ENCODE data around the gene QRFP.

Gene QRFP

DNA sequence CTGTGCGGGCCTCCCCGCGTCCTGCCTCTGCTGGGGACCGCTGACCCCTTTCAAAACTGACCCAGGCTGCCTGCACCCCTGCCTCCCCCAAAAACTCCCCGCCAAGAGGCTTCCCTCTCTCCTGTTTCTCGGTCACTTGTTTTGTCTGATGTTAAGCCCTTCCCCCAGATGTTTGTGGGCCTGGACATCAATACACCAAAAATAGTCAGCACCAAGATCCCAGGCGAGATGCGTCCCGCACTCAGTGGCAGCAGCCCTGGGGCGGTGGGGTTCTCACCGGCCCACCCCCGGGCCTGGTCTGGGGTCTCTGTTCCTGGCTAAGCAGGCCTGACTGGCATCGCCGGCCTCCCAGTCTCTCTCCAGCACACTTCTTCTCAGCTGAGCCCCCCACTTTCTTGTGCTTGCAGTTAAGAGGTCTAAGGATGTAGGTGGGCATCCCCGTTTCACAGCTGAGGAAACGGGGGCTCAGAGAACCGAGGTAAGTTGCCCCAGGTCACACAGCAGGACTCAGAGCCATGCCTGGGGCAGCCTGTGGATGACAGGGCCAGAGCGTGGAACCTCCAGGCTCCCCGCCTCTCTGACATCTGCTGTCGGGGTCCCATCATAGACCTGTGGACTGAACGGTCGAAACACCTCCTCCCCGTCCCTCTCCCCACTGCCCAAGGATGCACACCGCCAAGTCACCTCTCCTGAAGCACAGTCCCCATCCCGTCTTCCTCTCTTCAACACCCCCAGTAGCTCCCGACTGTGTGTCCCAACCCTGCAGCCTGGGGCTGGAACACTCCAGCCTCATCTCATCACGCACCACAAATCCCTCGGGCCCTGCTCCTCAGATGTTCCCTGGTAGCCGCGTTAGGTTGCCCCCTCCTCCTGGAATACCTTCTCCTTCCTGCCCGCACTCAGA, 25.6 kb upstream of the QRFP start:
- Histone ChIP-seq H3K36me3 (ENCODE audit: control insufficient read depth, insufficient read depth, low read length) (no peaks in the 10 kb centered on the region), H3K4me3 (replicated peaks; ENCODE audit: low read depth, low read length) (no peak overlapping the region), H3K27me3 (replicated peaks; ENCODE audit: control insufficient read depth, insufficient read depth, low read length) (no peaks in the 10 kb centered on the region; the same call in 1 of the 2 replicates)
- TF ChIP-seq, protein P1, sequence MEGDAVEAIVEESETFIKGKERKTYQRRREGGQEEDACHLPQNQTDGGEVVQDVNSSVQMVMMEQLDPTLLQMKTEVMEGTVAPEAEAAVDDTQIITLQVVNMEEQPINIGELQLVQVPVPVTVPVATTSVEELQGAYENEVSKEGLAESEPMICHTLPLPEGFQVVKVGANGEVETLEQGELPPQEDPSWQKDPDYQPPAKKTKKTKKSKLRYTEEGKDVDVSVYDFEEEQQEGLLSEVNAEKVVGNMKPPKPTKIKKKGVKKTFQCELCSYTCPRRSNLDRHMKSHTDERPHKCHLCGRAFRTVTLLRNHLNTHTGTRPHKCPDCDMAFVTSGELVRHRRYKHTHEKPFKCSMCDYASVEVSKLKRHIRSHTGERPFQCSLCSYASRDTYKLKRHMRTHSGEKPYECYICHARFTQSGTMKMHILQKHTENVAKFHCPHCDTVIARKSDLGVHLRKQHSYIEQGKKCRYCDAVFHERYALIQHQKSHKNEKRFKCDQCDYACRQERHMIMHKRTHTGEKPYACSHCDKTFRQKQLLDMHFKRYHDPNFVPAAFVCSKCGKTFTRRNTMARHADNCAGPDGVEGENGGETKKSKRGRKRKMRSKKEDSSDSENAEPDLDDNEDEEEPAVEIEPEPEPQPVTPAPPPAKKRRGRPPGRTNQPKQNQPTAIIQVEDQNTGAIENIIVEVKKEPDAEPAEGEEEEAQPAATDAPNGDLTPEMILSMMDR (IDR thresholded peaks at IDR 0.05; ENCODE audit: insufficient read depth, low read length, poor library complexity, severe bottlenecking): no peak
- DNase-seq (ENCODE audit: extremely low read depth, insufficient read length): no peak

DNA sequence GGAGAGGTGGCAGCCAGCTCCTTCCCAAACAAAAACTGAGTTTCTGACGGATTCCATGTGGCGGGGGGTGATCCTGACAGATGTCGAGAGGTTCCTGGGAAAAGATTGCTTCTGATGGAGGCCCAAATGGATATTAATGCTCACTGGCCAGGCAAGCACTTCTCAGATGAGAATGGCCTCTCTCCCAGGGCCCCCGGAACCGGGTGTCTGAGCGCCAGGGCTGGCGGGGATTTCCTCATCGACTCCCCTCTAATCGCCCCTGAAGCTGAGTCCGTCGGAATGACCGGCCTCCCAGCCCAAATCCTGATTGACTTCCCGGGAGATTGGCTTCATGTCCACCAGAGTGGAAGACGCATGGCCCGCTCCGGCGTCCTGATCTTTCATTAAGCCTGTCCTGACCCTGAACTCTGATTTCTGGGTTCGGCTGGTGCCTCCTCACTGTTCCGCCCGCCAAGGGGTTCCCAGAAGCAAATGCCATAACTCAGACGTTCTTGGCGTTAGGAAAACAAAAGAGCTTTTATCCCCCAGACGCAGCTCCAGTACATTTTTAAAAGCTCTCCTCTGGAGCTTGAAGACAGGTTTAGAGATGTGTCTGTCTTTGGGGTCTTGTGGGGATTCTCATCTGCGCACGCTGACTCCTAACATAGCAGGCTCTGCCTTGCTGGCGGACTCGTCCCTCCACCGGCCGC, 24.8 kb upstream of the QRFP start:
- no peak overlapping the region for H3K4me3 ChIP-seq (replicated peaks; ENCODE audit: low read depth, low read length)
- TF ChIP-seq, protein P1 (IDR thresholded peaks at IDR 0.05; ENCODE audit: insufficient read depth, low read length, poor library complexity, severe bottlenecking): no peak
- no peaks in the 10 kb centered on the region; the same call in 1 of the 2 replicates for H3K27me3 ChIP-seq (replicated peaks; ENCODE audit: control insufficient read depth, insufficient read depth, low read length)
- no peaks in the 10 kb centered on the region for H3K36me3 ChIP-seq (ENCODE audit: control insufficient read depth, insufficient read depth, low read length)
- DNase-seq (ENCODE audit: extremely low read depth, insufficient read length): no peak

DNA sequence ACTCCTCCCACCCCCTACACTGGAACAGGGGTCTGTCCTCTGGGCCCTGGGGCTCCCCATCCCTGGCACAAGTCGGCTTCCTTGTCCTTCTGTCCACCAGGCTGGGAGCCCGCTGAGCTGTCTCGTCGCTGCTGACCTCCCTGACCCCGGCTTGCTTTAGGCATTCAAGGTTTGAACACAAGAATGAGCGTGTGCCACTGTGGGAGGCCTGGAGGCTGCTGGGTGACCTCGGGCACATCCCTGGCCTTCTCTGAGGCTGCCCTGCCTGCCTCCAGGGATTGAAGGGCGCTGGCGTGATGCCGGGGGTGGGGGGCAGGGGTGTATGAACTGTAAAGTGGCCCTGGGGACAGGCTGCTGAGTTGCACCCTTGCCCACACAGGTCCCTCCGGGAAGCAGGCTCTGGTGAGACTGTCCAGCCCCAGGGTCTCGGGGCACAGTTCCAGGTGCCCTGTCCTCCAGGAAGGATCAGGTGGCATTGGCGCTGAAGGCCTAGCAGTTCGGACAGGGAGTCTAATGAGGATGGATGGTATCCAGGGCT, 24.2 kb upstream of the QRFP start:
- no peaks in the 10 kb centered on the region; the same call in 1 of the 2 replicates for H3K27me3 ChIP-seq (replicated peaks; ENCODE audit: control insufficient read depth, insufficient read depth, low read length)
- no peaks in the 10 kb centered on the region for H3K36me3 ChIP-seq (ENCODE audit: control insufficient read depth, insufficient read depth, low read length)
- TF ChIP-seq, protein P1 (IDR thresholded peaks at IDR 0.05; ENCODE audit: insufficient read depth, low read length, poor library complexity, severe bottlenecking): no peak
- no peak overlapping the region for H3K4me3 ChIP-seq (replicated peaks; ENCODE audit: low read depth, low read length)
- no peak for DNase-seq (ENCODE audit: extremely low read depth, insufficient read length)

DNA sequence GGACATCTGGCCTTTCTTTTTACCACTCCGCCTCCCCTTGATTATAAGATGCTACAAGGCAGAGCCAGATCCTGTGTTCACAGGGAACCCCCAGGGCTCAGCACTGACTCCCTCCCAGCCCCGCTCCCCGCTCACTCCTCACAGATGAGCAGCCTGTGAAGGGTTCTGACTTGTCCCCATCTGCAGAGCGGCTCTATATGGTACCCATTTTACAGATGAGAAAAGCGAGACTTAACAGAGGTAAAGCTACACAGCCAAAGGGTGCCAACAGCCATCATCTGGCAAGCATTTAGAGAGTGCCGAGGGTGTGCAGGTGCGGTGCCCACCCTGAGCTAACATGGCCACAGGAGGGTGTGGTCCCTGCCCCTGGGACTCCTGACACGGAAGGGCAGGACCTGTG, 23.6 kb upstream of the QRFP start:
- Histone ChIP-seq H3K27me3 (replicated peaks; ENCODE audit: control insufficient read depth, insufficient read depth, low read length) (no peaks in the 10 kb centered on the region; the same call in 1 of the 2 replicates), H3K4me3 (replicated peaks; ENCODE audit: low read depth, low read length) (no peak overlapping the region), H3K36me3 (ENCODE audit: control insufficient read depth, insufficient read depth, low read length) (no peaks in the 10 kb centered on the region)
- TF ChIP-seq, protein P1 (IDR thresholded peaks at IDR 0.05; ENCODE audit: insufficient read depth, low read length, poor library complexity, severe bottlenecking): no peak
- no peak for DNase-seq (ENCODE audit: extremely low read depth, insufficient read length)

DNA sequence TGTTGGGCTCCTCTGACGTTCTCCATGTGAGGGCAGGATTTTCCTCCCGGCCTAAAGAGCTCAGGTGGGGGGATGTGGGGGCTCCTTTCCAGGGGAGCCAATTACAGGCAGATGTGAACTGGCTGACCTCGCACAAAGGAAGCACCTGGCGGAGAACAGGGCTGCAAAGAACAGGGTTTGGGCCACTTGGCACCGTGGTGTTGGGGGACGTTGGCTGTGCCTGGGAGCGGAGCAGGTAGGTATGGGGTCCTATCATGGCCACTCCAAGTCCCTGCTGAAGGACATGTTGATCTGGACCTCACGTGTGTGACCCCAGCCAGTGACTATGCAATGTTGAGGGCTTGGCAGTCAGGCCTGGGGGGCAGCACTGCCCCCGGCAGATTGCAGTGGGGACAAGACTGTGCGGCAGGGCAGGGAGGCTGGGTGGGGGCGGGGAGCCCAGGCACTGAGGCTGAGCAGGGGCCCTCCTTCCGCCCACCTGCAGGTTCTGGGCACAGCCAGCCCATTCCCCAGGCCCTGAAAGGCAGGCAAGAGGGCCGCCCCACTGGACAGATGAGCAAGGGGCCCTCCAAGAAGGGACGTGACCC, 23.0 kb upstream of the QRFP start:
- TF ChIP-seq, protein P1 (IDR thresholded peaks at IDR 0.05; ENCODE audit: insufficient read depth, low read length, poor library complexity, severe bottlenecking): no peak
- Histone ChIP-seq H3K36me3 (ENCODE audit: control insufficient read depth, insufficient read depth, low read length) (no peaks in the 10 kb centered on the region), H3K27me3 (replicated peaks; ENCODE audit: control insufficient read depth, insufficient read depth, low read length) (peaks cover under 1% of the 10 kb centered on the region; the same call in 1 of the 2 replicates), H3K4me3 (replicated peaks; ENCODE audit: low read depth, low read length) (no peak overlapping the region)
- no peak for DNase-seq (ENCODE audit: extremely low read depth, insufficient read length)
